Breast epithelium (tissue), 4 donors: ENCODE data around the gene IL13RA2. TPM values are rescaled to one million over a fixed set of nuclear protein-coding genes. Genes with fewer than 3 reads are reported as not detected.

Experiments used
- DNase-seq, 2 donors: peaks; one replicate each; pipeline ENCODE4 v3.0.0-alpha.2; 2019; ENCODE audit warnings: low spot score in 2 of 2
- H3K27ac ChIP-seq, 2 donors: fragments of 200-600 bp; sonication (generic) in 1 of 2; one replicate each; pipeline ENCODE4 v1.5.1; 2016 to 2019; ENCODE audit warnings: mild to moderate bottlenecking in 1 of 2
- H3K27me3 ChIP-seq, 2 donors: fragments of 200-600 bp; sonication (generic) in 1 of 2; one replicate each; pipeline versions ENCODE4 v1.5.1 to v1.6.0; 2017 to 2019; ENCODE audit warnings: control low read depth in 1 of 2, mild to moderate bottlenecking in 1 of 2
- H3K36me3 ChIP-seq: fragments of 200-600 bp; one replicate; pipeline ENCODE4 v1.5.1; 2019
- H3K4me1 ChIP-seq, 2 donors: fragments of 200-600 bp; sonication (generic); one replicate each; pipeline ENCODE4 v1.5.1; 2016 to 2019; ENCODE audit warnings: control low read depth in 1 of 2
- H3K4me3 ChIP-seq, 3 donors: fragments of 200-600 bp; sonication (generic); 1 replicate in 2 of 3; 2 replicates in 1 of 3; pipeline ENCODE4 v1.5.1; 2016 to 2019; ENCODE audit warnings: mild to moderate bottlenecking in 3 of 3, moderate library complexity in 2 of 3
- H3K9me3 ChIP-seq, 2 donors: fragments of 200-600 bp; sonication (generic) in 1 of 2; one replicate each; pipeline ENCODE4 v1.5.1; 2016 to 2019; ENCODE audit warnings: control low read depth in 1 of 2
- CTCF ChIP-seq, 3 donors: fragments of 450-650 bp; IDR thresholded peaks; one replicate each; pipeline ENCODE4 v1.5.1; 2016 to 2017; ENCODE audit warnings: antibody characterized with exemption in 3 of 3, mild to moderate bottlenecking in 3 of 3, moderate library complexity in 3 of 3
- POLR2A ChIP-seq: fragments of 450-650 bp; IDR thresholded peaks from one replicate; pipeline ENCODE4 v1.6.1; 2016; ENCODE audit warnings: antibody characterized with exemption, mild to moderate bottlenecking, moderate library complexity
- POLR2AphosphoS5 ChIP-seq, 3 donors: sonication (generic); formaldehyde crosslinking; IDR thresholded peaks; one replicate each; pipeline ENCODE4 v1.6.1; 2017; ENCODE audit warnings: antibody characterized with exemption in 3 of 3
- intact Hi-C: fragments of 100-400 bp; cut with DNase I; formaldehyde crosslinking; loops from one replicate; pipeline ENCODE4 v1.15.1; 2023; ENCODE audit warnings: low total_unique reads
- total RNA-seq, 3 donors: library from RNA; depleted of rRNA; stranded (reverse); fragments of >200 nt; gene quantifications; one replicate each; pipeline ENCODE4 v1.1.0, GENCODE V29; 2016

The IL13RA2 gene
- total RNA-seq, 3 donors from 2014 or later = 0.32 to 0.88 TPM; not detected in 1

GRCh38 chrX:115018040-115018647, 728 bp upstream of the IL13RA2 start:
- H3K4me3 ChIP-seq = no peak overlapping the region
- TF ChIP-seq CTCF (IDR thresholded peaks at IDR 0.05) (no peak), POLR2AphosphoS5 (IDR thresholded peaks at IDR 0.05) (no peak), POLR2A (no peak)
- H3K27me3 ChIP-seq = peaks cover 0 to 47% of the 10 kb centered on the region in 2 donors
- DNase-seq = no peak
- intact Hi-C loops = no loop called here
- no peaks in the 10 kb centered on the region for H3K4me1 ChIP-seq
- H3K36me3 ChIP-seq = no peaks in the 10 kb centered on the region
- no peaks in the 10 kb centered on the region for H3K9me3 ChIP-seq
- no peak overlapping the region for H3K27ac ChIP-seq

- no peak for DNase-seq
- H3K4me3 ChIP-seq = no peak overlapping the region
- intact Hi-C loops = no loop called here
Observed at GRCh38 chrX:115013705-115014104, 3.7 kb downstream of the IL13RA2 start.

GRCh38 chrX:115011428-115011827, 6.0 kb downstream of the IL13RA2 start:
- no peaks in the 10 kb centered on the region for H3K4me1 ChIP-seq
- no peaks in the 10 kb centered on the region for H3K9me3 ChIP-seq
- no peak overlapping the region for H3K27ac ChIP-seq
- no peak for DNase-seq
- no peak overlapping the region for H3K4me3 ChIP-seq
- H3K27me3 ChIP-seq = peaks cover 0 to 54% of the 10 kb centered on the region in 2 donors
- no peaks in the 10 kb centered on the region for H3K36me3 ChIP-seq
- intact Hi-C loops = no loop called here
- TF ChIP-seq POLR2A = no peak
- TF ChIP-seq POLR2AphosphoS5 (IDR thresholded peaks at IDR 0.05) = no peak
- TF ChIP-seq CTCF (IDR thresholded peaks at IDR 0.05) = no peak

More at GRCh38 chrX:115013705-115014104, 3.7 kb downstream of the IL13RA2 start:
- no peak for TF ChIP-seq CTCF (IDR thresholded peaks at IDR 0.05)
- no peak for TF ChIP-seq POLR2A
- TF ChIP-seq POLR2AphosphoS5 (IDR thresholded peaks at IDR 0.05) = no peak
- Histone ChIP-seq H3K9me3 (no peaks in the 10 kb centered on the region), H3K36me3 (no peaks in the 10 kb centered on the region), H3K27ac (no peak overlapping the region), H3K27me3 (peaks cover 0 to 54% of the 10 kb centered on the region in 2 donors), H3K4me1 (no peaks in the 10 kb centered on the region)

GRCh38 chrX:114999906-115000305, 17.5 kb downstream of the IL13RA2 start:
- no peak for TF ChIP-seq CTCF (IDR thresholded peaks at IDR 0.05)
- TF ChIP-seq POLR2A = no peak
- no peak for TF ChIP-seq POLR2AphosphoS5 (IDR thresholded peaks at IDR 0.05)
- Histone ChIP-seq H3K27ac (no peak overlapping the region), H3K36me3 (no peaks in the 10 kb centered on the region), H3K9me3 (no peaks in the 10 kb centered on the region), H3K4me3 (no peak overlapping the region), H3K27me3 (peaks cover 0 to 40% of the 10 kb centered on the region in 2 donors), H3K4me1 (no peaks in the 10 kb centered on the region)
- no peak for DNase-seq
- intact Hi-C loops = no loop called here

GRCh38 chrX:114997779-114998178, 19.6 kb downstream of the IL13RA2 start:
- no peak for DNase-seq
- Histone ChIP-seq H3K27ac (no peak overlapping the region), H3K9me3 (no peaks in the 10 kb centered on the region), H3K27me3 (peaks cover 0 to 44% of the 10 kb centered on the region in 2 donors), H3K4me1 (no peaks in the 10 kb centered on the region), H3K36me3 (no peaks in the 10 kb centered on the region), H3K4me3 (no peak overlapping the region)
- intact Hi-C loops = no loop called here
- TF ChIP-seq POLR2A = no peak
- no peak for TF ChIP-seq POLR2AphosphoS5 (IDR thresholded peaks at IDR 0.05)
- TF ChIP-seq CTCF (IDR thresholded peaks at IDR 0.05) = no peak
